PC-3 (cell line): ENCODE data around the gene SEC31A. TPM values are rescaled to one million over a fixed set of nuclear protein-coding genes. Genes with fewer than 3 reads are reported as not detected.
A peak's percentile ranks its signal among the peaks of the same experiment; 100 is the strongest.

Source experiments
- ATAC-seq: fragments of 200-7000 bp; cut with Tn5 transposase; 2 replicates; pipeline ENCODE4 v1.9.1; 2020; ENCODE audit warnings: mild to moderate bottlenecking, moderate library complexity
- BruUV-seq: library from RNA; stranded (reverse); fragments of 400-500 nt; replicated peaks from 2 replicates; lab custom pipeline; 2021; lab: Mats Ljungman, UMichigan
- CTCF ChIA-PET: fragments of 300-600 bp; sonication (Branson Sonifier 250); formaldehyde crosslinking; loops from one replicate; lab custom pipeline; 2022; ENCODE audit warnings: antibody characterized with exemption; lab: Charles Lee
- POLR2A ChIA-PET: fragments of 300-600 bp; sonication (Branson Sonifier 250); formaldehyde crosslinking; loops from one replicate; lab custom pipeline; 2022; ENCODE audit warnings: antibody characterized with exemption; ENCODE audit not compliant: unreplicated experiment; lab: Charles Lee
- DNase-seq: peaks from one replicate; pipeline ENCODE4 v3.0.0-alpha.2; 2015
- H2AFZ ChIP-seq: fragments of 300-600 bp; sonication (generic); 2 replicates; pipeline ENCODE4 v1.6.0; 2016; ENCODE audit warnings: antibody characterized with exemption, low read length
- H3F3A ChIP-seq: fragments of 300-600 bp; sonication (generic); one replicate; pipeline ENCODE4 v1.6.0; 2017; ENCODE audit warnings: antibody characterized with exemption, low read length, control low read depth, mild to moderate bottlenecking; ENCODE audit not compliant: unreplicated experiment
- H3K27ac ChIP-seq: fragments of 300-600 bp; sonication (generic); 2 replicates; pipeline ENCODE4 v1.5.1; 2016; ENCODE audit warnings: mild to moderate bottlenecking, low read length
- H3K27me3 ChIP-seq: fragments of 300-600 bp; sonication (generic); 2 replicates; pipeline ENCODE4 v1.6.1; 2016; ENCODE audit warnings: low read length, mixed read lengths
- H3K36me3 ChIP-seq: fragments of 300-600 bp; sonication (generic); 2 replicates; pipeline ENCODE4 v1.6.1; 2016; ENCODE audit warnings: low read depth, mixed run types, low read length, mixed read lengths
- H3K4me1 ChIP-seq: fragments of 300-600 bp; sonication (generic); 2 replicates; pipeline ENCODE4 v1.5.1; 2016; ENCODE audit warnings: low read length; ENCODE audit not compliant: insufficient read depth
- H3K4me2 ChIP-seq: fragments of 300-600 bp; sonication (generic); 2 replicates; pipeline ENCODE4 v1.6.0; 2016; ENCODE audit warnings: low read length
- H3K4me3 ChIP-seq: fragments of 300-600 bp; sonication (generic); 2 replicates; pipeline ENCODE4 v1.5.1; 2016; ENCODE audit warnings: mild to moderate bottlenecking, low read length, mixed read lengths
- H3K79me2 ChIP-seq: fragments of 300-600 bp; sonication (generic); 2 replicates; pipeline ENCODE4 v1.6.1; 2017; ENCODE audit warnings: low read length, mixed read lengths
- H3K9ac ChIP-seq: fragments of 300-600 bp; sonication (generic); 2 replicates; pipeline ENCODE4 v1.6.0; 2016; ENCODE audit warnings: mild to moderate bottlenecking, low read length
- H3K9me2 ChIP-seq: fragments of 300-600 bp; sonication (generic); replicated peaks from 2 replicates; pipeline ENCODE4 v1.6.1; 2016; ENCODE audit warnings: mixed run types, low read length, mixed read lengths
- H3K9me3 ChIP-seq: fragments of 300-600 bp; sonication (generic); 2 replicates; pipeline ENCODE4 v1.6.1; 2016; ENCODE audit warnings: low read length, mixed read lengths
- H4K20me1 ChIP-seq: fragments of 300-600 bp; sonication (generic); 2 replicates; pipeline ENCODE4 v1.6.1; 2016; ENCODE audit warnings: low read length, mixed read lengths
- CTCF ChIP-seq: fragments of 300-600 bp; sonication (generic); conservative IDR thresholded peaks from 2 replicates; pipeline ENCODE4 v1.5.1; 2017; ENCODE audit warnings: antibody characterized with exemption, low read depth, mild to moderate bottlenecking, low read length
- EZH2 ChIP-seq: fragments of 300-600 bp; sonication (generic); IDR thresholded peaks from one replicate; pipeline ENCODE4 v1.6.1; 2017; ENCODE audit warnings: antibody characterized with exemption, mild to moderate bottlenecking, low read length; ENCODE audit not compliant: unreplicated experiment
- EZH2phosphoT487 ChIP-seq: fragments of 300-600 bp; sonication (generic); IDR thresholded peaks from 2 replicates; pipeline ENCODE4 v1.6.1; 2018; ENCODE audit warnings: mild to moderate bottlenecking, antibody characterized with exemption, low read length, borderline replicate concordance
- intact Hi-C: fragments of 100-400 bp; cut with micrococcal nuclease; formaldehyde crosslinking; loops from 2 replicates; pipeline ENCODE4 v1.9.0; 2023
- total RNA-seq: library from RNA; depleted of rRNA; stranded (reverse); fragments of >200 nt; gene quantifications from 2 replicates; pipeline ENCODE4 v1.2.3, GENCODE V29; 2014

Gene SEC31A
- total RNA-seq, 1 experiment from 2014 or later = 47.4 TPM

GRCh38 chr4:82850684-82851083, 40.3 kb downstream of the SEC31A start:
- Histone ChIP-seq H3K79me2 (no peaks in the 10 kb centered on the region), H4K20me1 (no peaks in the 10 kb centered on the region), H3K9me3 (no peaks in the 10 kb centered on the region), H3K9me2 (no peaks in the 10 kb centered on the region), H2AFZ (no peak overlapping the region), H3K9ac (no peak overlapping the region), H3F3A (no peaks in the 10 kb centered on the region), H3K27me3 (no peaks in the 10 kb centered on the region), H3K4me1 (no peaks in the 10 kb centered on the region), H3K36me3 (peaks cover 39% of the 10 kb centered on the region), H3K4me2 (no peak overlapping the region), H3K27ac (no peak overlapping the region), H3K4me3 (no peak overlapping the region)
- DNase-seq (no peak), ATAC-seq (no peak)
- BruUV-seq = no TSS peak
- ChIA-PET CTCF (no interaction called here), POLR2A (no interaction called here)
- no peak for TF ChIP-seq EZH2
- TF ChIP-seq CTCF = no peak
- no peak for TF ChIP-seq EZH2phosphoT487
- intact Hi-C loops = no loop called here

GRCh38 chr4:82848706-82849105, 42.2 kb downstream of the SEC31A start:
- ATAC-seq (no peak), DNase-seq (no peak)
- ChIA-PET POLR2A (no interaction called here), CTCF (no interaction called here)
- H3K27ac ChIP-seq = no peak overlapping the region
- H3K36me3 ChIP-seq = peaks cover 41% of the 10 kb centered on the region
- BruUV-seq = no TSS peak
- no peak overlapping the region for H3K9ac ChIP-seq
- no peaks in the 10 kb centered on the region for H3K27me3 ChIP-seq
- H3K4me1 ChIP-seq = no peaks in the 10 kb centered on the region
- no peaks in the 10 kb centered on the region for H3K9me2 ChIP-seq
- H3K4me3 ChIP-seq = no peak overlapping the region
- H3K79me2 ChIP-seq = no peaks in the 10 kb centered on the region
- TF ChIP-seq EZH2phosphoT487 = no peak
- TF ChIP-seq EZH2 = no peak
- no peak for TF ChIP-seq CTCF
- H3F3A ChIP-seq = no peaks in the 10 kb centered on the region
- intact Hi-C loops = no loop called here
- no peaks in the 10 kb centered on the region for H4K20me1 ChIP-seq
- no peak overlapping the region for H3K4me2 ChIP-seq
- H3K9me3 ChIP-seq = no peaks in the 10 kb centered on the region
- H2AFZ ChIP-seq = no peak overlapping the region

- Histone ChIP-seq H3K9me3 (no peaks in the 10 kb centered on the region), H3K36me3 (peaks cover 34% of the 10 kb centered on the region), H3K9ac (no peak overlapping the region), H2AFZ (no peak overlapping the region), H3K4me3 (no peak overlapping the region), H3K79me2 (no peaks in the 10 kb centered on the region), H3K4me2 (no peak overlapping the region), H4K20me1 (no peaks in the 10 kb centered on the region), H3K27me3 (no peaks in the 10 kb centered on the region), H3K4me1 (no peaks in the 10 kb centered on the region), H3F3A (no peaks in the 10 kb centered on the region), H3K9me2 (no peaks in the 10 kb centered on the region), H3K27ac (no peak overlapping the region)
- ChIA-PET POLR2A (no interaction called here), CTCF (no interaction called here)
- ATAC-seq = no peak
- intact Hi-C loops = no loop called here
- no TSS peak for BruUV-seq
- no peak for DNase-seq
- TF ChIP-seq EZH2 (no peak), CTCF (peak; percentile 44), EZH2phosphoT487 (no peak)
Observed at GRCh38 chr4:82842593-82842992, 48.4 kb downstream of the SEC31A start.
